Progenitor cell of endocrine pancreas (in vitro differentiated cells): ENCODE results near the gene SREBF2. TPM values are rescaled to one million over a fixed set of nuclear protein-coding genes. Genes with fewer than 3 reads are reported as not detected.

Source experiments
- DNase-seq: peaks from one replicate; pipeline ENCODE4 v3.0.0; 2021; ENCODE audit warnings: low spot score; ENCODE audit not compliant: unreplicated experiment
- H3K27ac Mint-ChIP-seq: 2 replicates; pipeline ENCODE4 v1.8.0; 2021; ENCODE audit warnings: mild to moderate bottlenecking, moderate library complexity, mixed read lengths
- H3K27me3 Mint-ChIP-seq: 2 replicates; pipeline ENCODE4 v1.8.0; 2021; ENCODE audit warnings: mixed read lengths
- H3K36me3 Mint-ChIP-seq: 2 replicates; pipeline ENCODE4 v1.8.0; 2022; ENCODE audit warnings: mixed read lengths; ENCODE audit not compliant: insufficient read depth
- H3K4me1 Mint-ChIP-seq: 2 replicates; pipeline ENCODE4 v1.8.0; 2021; ENCODE audit warnings: low read depth, mixed read lengths
- H3K4me3 Mint-ChIP-seq: 2 replicates; pipeline ENCODE4 v1.8.0; 2021; ENCODE audit warnings: low read depth, mild to moderate bottlenecking, moderate library complexity, mixed read lengths
- H3K9me3 Mint-ChIP-seq: 2 replicates; pipeline ENCODE4 v1.8.0; 2021; ENCODE audit warnings: low read depth, mixed read lengths
- CTCF ChIP-seq: fragments of 200-600 bp; sonication (generic); IDR thresholded peaks from one replicate; pipeline ENCODE4 v1.5.0; 2021; ENCODE audit warnings: antibody characterized with exemption, mild to moderate bottlenecking; ENCODE audit not compliant: unreplicated experiment
- total RNA-seq: library from RNA; stranded (reverse); gene quantifications from 2 replicates; pipeline ENCODE4 v1.2.1, GENCODE V29; 2021

SREBF2 gene
- total RNA-seq, 1 donor from 2014 or later = 156 TPM

GRCh38 chr22:41885116-41885515, 52.2 kb downstream of the SREBF2 start:
- Mint-ChIP-seq H3K9me3 (no peaks in the 10 kb centered on the region), H3K4me3 (no peak overlapping the region), H3K36me3 (peaks cover 36% of the 10 kb centered on the region), H3K4me1 (no peaks in the 10 kb centered on the region), H3K27ac (no peak overlapping the region), H3K27me3 (no peaks in the 10 kb centered on the region)
- no peak for DNase-seq
- no peak for TF ChIP-seq CTCF

GRCh38 chr22:41885516-41885915, 52.6 kb downstream of the SREBF2 start:
- Mint-ChIP-seq H3K36me3 (peaks cover 36% of the 10 kb centered on the region), H3K27me3 (no peaks in the 10 kb centered on the region), H3K4me3 (no peak overlapping the region), H3K4me1 (no peaks in the 10 kb centered on the region), H3K9me3 (no peaks in the 10 kb centered on the region), H3K27ac (no peak overlapping the region)
- TF ChIP-seq CTCF = no peak
- DNase-seq = no peak

GRCh38 chr22:41888627-41889200, 55.8 kb downstream of the SREBF2 start:
- no peak for DNase-seq
- TF ChIP-seq CTCF = no peak
- H3K27me3 Mint-ChIP-seq = no peaks in the 10 kb centered on the region
- peaks cover 36% of the 10 kb centered on the region for H3K36me3 Mint-ChIP-seq
- no peaks in the 10 kb centered on the region for H3K9me3 Mint-ChIP-seq
- H3K4me3 Mint-ChIP-seq = no peak overlapping the region
- no peaks in the 10 kb centered on the region for H3K4me1 Mint-ChIP-seq
- H3K27ac Mint-ChIP-seq = no peak overlapping the region

GRCh38 chr22:41891407-41891806, 58.5 kb downstream of the SREBF2 start:
- Mint-ChIP-seq H3K27me3 (no peaks in the 10 kb centered on the region), H3K9me3 (no peaks in the 10 kb centered on the region), H3K4me1 (no peaks in the 10 kb centered on the region), H3K4me3 (no peak overlapping the region), H3K27ac (no peak overlapping the region), H3K36me3 (peaks cover 30% of the 10 kb centered on the region)
- no peak for DNase-seq
- no peak for TF ChIP-seq CTCF

GRCh38 chr22:41892721-41893120, 59.8 kb downstream of the SREBF2 start:
- Mint-ChIP-seq H3K27me3 (no peaks in the 10 kb centered on the region), H3K4me3 (no peak overlapping the region), H3K27ac (no peak overlapping the region), H3K36me3 (peaks cover 21% of the 10 kb centered on the region), H3K4me1 (no peaks in the 10 kb centered on the region), H3K9me3 (no peaks in the 10 kb centered on the region)
- no peak for DNase-seq
- TF ChIP-seq CTCF = no peak
